NCI-H345 (cell line): ENCODE results near the gene ENTPD6.
"Not testable (repeated sequence)": the region's sequence is repeated elsewhere in the genome, so short reads cannot be mapped to it uniquely, and the experiment has no call there.

Experiments used
- DNase-seq: peaks from one replicate; lab custom pipeline; 2025; lab: John Stamatoyannopoulos, UW

The ENTPD6 gene

GRCh38 chr20:25257130-25257529 is 61.6 kb downstream of the ENTPD6 start:
- no peak for DNase-seq

DNA sequence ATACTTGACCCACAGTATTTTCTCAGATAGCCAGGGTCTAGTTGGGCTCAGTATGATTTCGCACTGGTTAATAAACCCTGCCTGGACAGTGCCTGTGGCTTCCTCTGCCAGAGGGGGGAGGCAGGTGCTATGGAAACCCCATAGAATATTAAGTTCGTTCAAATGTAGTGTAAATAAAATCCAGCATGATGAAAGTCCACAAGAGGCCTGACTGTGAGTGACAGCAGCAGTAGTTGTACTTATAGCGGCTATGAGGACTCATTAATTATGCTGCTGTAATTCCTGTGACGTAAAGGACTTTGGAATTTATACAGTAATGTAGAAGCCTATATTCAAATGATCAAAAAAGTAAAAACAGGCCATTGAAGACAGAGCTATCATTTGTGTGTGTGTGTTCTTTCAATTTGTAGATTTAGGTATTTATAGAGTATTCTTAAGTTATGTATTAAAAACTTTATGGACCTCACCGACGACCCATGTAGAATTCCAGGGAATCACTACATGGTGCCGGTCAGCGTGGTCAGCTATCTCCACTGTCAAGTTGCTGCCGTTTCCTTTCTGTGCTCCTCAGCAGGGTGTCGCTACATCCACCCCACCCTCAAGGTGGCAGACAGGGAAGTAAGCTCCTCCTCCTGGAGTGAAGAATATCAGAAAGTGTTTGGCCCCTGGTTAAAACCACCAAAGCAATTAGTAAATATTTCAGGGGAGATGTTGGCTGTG is 62.4 kb downstream of the ENTPD6 start:
- DNase-seq = no peak

DNA sequence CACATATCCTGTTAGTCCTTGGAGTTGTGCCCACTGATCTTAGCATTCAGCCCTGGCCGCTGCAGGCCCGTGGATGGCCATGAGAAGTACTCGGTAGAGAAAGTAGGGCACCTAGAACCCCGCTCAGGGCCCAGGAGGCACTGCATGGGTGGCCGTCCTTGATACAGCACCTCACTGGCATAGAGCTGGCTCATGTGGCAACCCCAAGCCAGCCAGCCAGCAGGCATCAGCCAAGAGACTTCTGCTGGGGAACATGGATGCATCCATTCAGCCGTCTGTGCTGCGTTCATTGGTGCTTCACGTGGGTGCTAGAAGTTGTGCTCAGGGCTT is 62.9 kb downstream of the ENTPD6 start:
- no peak for DNase-seq

DNA sequence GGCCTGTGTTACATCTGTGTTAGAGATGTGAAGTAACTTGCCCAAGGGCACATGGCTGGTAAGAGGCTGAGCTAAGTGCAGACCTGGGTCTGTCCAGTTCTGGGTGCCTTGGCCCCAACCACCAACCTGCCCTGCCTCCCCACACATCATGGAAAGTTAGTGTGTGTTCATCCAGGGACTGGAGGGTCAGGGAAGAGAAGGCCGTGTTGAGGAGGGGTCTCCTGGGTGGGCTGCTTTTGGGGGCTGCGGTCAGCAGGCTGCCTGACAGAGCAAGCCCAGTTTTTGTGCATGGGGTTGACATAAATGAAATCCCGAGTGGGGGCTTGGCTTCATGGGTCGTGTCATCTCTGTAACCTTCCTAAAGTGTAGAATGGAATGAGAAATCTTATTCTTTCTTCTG is 63.3 kb downstream of the ENTPD6 start:
- no peak for DNase-seq

GRCh38 chr20:25259358-25259757 is 63.8 kb downstream of the ENTPD6 start:
- DNase-seq = no peak

DNA sequence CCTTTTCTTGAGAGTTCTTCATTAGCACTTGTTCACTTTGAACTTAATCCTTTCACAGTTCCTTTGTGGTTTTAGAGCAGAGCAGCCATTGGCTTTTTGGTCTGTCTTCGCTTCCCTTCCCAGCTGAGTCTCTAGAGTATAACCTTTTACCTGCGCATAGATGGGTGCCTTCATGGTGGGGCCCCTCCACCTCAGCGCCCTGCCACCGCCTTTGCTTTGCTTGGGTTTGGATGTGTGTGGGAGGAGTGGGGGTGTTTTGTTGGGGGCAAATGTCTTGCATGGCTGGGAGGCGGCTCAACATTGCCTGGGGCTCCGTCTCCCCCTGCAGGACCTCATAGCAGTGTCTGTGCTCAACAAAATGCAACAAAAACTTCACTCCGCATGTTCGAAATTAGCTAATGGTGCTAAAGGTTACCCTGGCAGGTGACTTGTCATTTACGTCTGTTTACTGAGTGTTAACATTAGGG is 64.3 kb downstream of the ENTPD6 start:
- no peak for DNase-seq

GRCh38 chr20:25260770-25261437 is 65.4 kb downstream of the ENTPD6 start:
- not testable (repeated sequence) for DNase-seq

GRCh38 chr20:25269057-25269832 is 73.7 kb downstream of the ENTPD6 start:
- no peak for DNase-seq

GRCh38 chr20:25269833-25270170 is 74.3 kb downstream of the ENTPD6 start:
- DNase-seq = no peak

- peak; percentile 85 for DNase-seq
Observed at GRCh38 chr20:25270829-25271251, 75.3 kb downstream of the ENTPD6 start.

- no peak for DNase-seq
Observed at GRCh38 chr20:25271486-25272222, 76.1 kb downstream of the ENTPD6 start.

DNA sequence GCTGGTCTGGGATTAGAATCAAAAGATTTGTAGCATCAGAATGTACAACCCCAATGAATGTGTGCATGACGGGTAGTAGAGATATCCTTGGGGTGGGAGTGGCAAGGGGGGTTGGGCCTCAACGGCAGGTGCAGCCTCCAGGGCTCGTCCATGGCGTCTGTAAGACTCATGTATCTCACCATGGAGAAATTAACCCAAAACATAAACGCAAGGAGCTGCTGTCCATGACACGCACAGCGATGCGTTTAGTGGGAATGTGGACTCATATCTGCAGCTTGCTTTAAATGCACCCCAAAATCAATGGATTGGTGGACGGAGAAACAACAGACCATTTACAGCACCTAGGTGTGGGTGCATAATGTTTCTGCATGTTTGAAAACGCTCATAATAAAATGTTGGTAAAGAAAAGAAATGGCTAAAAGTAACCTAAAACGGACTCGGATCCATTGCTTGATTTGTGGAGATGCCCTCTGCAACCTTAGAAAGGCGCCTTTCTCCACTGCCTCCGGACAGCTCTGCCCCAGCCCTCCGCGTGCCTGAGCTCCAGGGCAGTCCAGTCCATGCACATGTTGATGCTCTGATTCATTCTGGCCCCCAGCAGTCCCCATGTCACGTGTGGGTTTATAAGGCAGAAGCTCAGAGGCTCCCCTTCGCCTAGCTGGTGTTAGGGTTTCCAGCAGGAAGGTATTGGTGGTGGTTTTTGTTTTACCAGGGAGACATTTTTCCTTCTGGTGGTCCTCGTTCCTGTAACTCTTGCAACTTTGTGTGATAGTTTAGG is 76.9 kb downstream of the ENTPD6 start:
- no peak for DNase-seq

GRCh38 chr20:25273046-25273445 is 77.5 kb downstream of the ENTPD6 start:
- DNase-seq = no peak

DNA sequence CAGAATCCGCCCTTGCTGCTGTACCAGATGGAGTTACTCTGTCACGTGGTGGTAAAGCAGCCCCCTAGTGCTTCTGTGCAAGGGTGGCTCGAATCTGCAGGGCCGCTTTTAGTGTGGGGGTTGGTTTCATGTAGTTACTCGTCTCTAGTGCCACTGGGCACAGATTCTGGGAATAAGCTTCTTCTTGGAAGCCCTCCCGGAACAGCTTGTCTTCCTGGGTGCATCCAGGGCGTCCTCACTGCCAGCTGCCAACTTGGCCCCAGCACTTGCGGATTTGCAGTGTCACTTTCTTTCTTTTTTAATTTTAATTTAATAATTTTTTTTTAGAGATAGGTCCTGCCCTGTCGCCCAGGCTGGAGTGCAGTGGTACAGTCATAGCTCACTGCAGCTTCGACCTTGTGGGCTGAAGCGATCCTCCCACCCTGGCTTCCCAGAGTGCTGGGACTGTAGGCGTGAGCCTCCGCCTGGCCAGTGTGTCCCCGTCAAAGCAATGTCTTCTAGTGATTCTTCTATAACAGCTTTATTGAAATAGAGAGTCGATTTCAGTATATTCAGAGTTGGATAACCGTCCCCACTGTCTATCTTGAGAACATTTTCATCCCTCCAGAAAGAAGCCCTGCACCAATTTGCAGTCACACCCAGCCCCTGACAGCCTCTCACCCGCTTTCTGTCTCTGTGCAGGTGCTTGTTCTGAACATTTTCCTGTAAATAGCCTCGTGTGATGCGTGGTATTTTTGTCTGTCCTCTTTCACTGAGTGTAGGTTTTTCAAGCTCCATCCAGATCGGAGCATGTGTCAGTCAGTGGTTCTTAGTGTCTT is 78.2 kb downstream of the ENTPD6 start:
- DNase-seq = no peak

DNA sequence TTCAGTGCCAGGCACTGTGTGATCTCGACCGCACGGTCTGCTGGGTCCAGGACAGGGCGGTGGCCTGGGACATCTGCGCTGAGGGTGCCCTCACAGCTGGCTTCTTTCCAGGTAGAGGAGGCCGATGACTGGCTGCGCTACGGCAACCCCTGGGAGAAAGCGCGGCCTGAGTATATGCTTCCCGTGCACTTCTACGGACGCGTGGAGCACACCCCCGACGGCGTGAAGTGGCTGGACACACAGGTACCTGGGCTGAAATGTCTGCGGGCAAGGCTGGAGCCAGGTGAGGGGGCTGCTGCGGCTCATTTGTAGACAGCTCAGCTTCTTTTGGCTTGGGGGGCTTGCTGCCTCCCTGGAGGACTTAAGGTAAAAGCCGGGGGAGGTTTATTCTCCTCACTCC is 79.0 kb downstream of the ENTPD6 start:
- DNase-seq = no peak

DNA sequence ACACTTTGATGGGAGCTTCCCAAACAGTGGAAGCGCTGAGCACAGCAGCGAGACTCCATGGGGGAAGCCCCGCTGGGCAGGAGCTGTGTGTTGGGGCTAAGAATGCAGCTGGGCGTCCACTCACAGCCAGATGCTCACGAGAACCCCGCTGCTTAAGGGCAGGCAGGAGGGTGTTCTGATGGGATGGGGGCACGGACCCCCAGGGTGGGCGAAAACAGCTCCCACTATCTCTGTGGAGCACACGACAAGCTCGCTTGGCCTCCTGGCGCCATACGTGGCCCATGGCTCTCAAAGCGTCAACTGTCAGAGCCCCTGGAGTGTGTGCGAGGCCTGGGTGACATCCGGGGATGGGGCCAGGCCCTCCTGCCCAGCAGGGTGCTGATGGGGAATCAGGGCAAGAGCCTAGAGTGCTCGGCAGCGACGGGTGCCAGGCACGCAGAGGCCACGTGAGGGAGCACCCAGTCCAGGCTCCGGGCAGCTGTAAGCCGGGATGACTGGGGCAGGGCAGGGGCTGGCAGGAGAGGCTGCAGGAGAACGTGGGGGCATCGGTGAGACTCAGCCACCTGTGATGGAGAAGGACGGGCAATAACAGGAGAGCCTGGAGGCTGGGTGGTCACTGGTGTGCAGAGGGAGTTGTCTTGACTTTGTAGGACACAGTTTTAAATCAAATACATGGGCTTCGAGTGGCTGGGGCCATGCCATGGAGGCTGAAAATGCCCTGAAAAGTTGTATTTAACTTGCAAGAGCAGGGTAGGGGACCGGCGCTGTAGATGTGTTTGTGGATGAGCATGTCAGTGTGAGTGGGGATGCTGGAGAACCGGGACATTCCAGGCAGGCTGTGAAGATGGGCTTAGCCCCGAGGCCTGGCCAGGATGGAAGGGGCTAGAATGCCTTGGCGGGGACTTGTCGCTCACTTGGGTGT is 79.6 kb downstream of the ENTPD6 start:
- no peak for DNase-seq

DNA sequence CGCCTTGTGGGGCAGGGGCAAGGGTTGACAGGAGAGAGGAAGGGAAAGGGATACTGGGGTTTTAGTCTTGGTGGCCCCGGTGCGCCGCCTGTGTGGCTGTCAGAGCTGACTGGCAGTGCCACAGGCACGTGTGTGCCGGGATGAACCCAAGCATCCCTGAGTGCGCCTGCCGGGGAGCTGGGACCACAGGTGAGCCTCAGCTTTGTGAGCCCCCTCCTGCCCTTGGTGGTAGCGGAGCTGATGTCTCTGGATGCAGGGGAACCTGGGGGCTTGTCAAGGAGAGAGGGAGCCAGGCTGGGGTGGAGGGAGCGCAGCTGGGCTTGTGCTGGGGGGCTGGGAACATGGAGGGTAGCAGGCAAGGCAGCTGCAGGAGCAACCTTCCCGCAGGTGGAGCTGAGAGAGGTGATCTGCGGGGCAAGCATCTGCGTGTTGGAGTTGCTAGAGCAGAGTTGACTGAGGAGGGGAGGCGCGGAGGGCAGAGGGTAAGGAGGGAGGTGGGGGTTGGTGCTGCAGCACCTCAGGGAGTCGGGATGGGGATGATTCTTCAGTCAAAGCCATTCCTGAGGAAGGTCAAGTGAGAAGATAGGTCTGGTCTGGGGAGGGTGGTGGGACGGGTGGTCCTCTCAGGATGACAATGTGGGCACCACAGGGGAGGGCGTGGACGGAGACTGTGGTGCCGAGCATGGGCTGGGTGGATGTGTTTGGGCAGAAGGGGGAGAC is 80.5 kb downstream of the ENTPD6 start:
- no peak for DNase-seq
